Neuronal stem cell (in vitro differentiated cells): ENCODE results near the gene XPO6.

Experiments
- DNase-seq: peaks from one replicate; pipeline ENCODE4 v3.0.0-alpha.2; 2013; ENCODE audit warnings: low spot score
- H2AFZ ChIP-seq: one replicate; pipeline ENCODE4 v1.6.1; 2013; ENCODE audit warnings: mild to moderate bottlenecking, low read length, inconsistent platforms
- H2AK5ac ChIP-seq: 2 replicates; pipeline ENCODE4 v1.6.1; 2013; ENCODE audit warnings: low read depth, mild to moderate bottlenecking, inconsistent platforms, low read length, moderate library complexity, mixed read lengths
- H2BK120ac ChIP-seq: 2 replicates; pipeline ENCODE4 v1.6.1; 2013; ENCODE audit warnings: low read depth, mild to moderate bottlenecking, inconsistent platforms, low read length, moderate library complexity, mixed read lengths
- H2BK12ac ChIP-seq: one replicate; pipeline ENCODE4 v1.6.1; 2013; ENCODE audit warnings: low read length, inconsistent platforms
- H2BK15ac ChIP-seq: 2 replicates; pipeline ENCODE4 v1.6.1; 2013; ENCODE audit warnings: mild to moderate bottlenecking, low read length, inconsistent platforms, mixed read lengths
- H2BK5ac ChIP-seq: one replicate; pipeline ENCODE4 v1.6.1; 2013; ENCODE audit warnings: inconsistent platforms, mild to moderate bottlenecking, low read length, moderate library complexity
- H3K14ac ChIP-seq: one replicate; pipeline ENCODE4 v1.6.1; 2013; ENCODE audit warnings: low read length, inconsistent platforms
- H3K18ac ChIP-seq: 2 replicates; pipeline ENCODE4 v1.6.1; 2013; ENCODE audit warnings: low read length, inconsistent platforms
- H3K23ac ChIP-seq: 2 replicates; pipeline ENCODE4 v1.6.1; 2013; ENCODE audit warnings: low read depth, mild to moderate bottlenecking, mixed read lengths, low read length, inconsistent platforms; ENCODE audit not compliant: poor library complexity
- H3K27ac ChIP-seq: replicated peaks from 3 replicates; pipeline ENCODE4 v1.5.1; 2013; ENCODE audit warnings: low read length, inconsistent platforms
- H3K27me3 ChIP-seq, 3 experiments: 2 replicates each; pipeline ENCODE4 v1.6.1; 2013; ENCODE audit warnings: low read length in 3 of 3, mild to moderate bottlenecking in 2 of 3, inconsistent platforms in 1 of 3, low read depth in 1 of 3, mixed read lengths in 1 of 3, moderate library complexity in 1 of 3; ENCODE audit not compliant: control insufficient read depth in 3 of 3, insufficient read depth in 3 of 3
- H3K36me3 ChIP-seq, 2 donors: replicated peaks in 1 of 2; 2 replicates each; pipeline ENCODE4 v1.6.1; 2013; ENCODE audit warnings: low read length in 2 of 2; ENCODE audit not compliant: control insufficient read depth in 2 of 2, insufficient read depth in 2 of 2
- H3K4ac ChIP-seq: 2 replicates; pipeline ENCODE4 v1.6.1; 2013; ENCODE audit warnings: inconsistent platforms, mild to moderate bottlenecking, low read length, moderate library complexity
- H3K4me1 ChIP-seq, 2 donors: 1 replicate in 1 of 2; 2 replicates in 1 of 2; pipeline ENCODE4 v1.6.1; 2013; ENCODE audit warnings: low read length in 2 of 2, low read depth in 1 of 2; ENCODE audit not compliant: control insufficient read depth in 2 of 2, insufficient read depth in 1 of 2
- H3K4me2 ChIP-seq: one replicate; pipeline ENCODE4 v1.6.1; 2013; ENCODE audit warnings: mild to moderate bottlenecking, low read length, inconsistent platforms; ENCODE audit not compliant: insufficient read depth, poor library complexity, severe bottlenecking
- H3K4me3 ChIP-seq, 2 donors: 2 replicates each; pipeline ENCODE4 v1.5.1; 2013; ENCODE audit warnings: low read length in 2 of 2, mild to moderate bottlenecking in 2 of 2, inconsistent platforms in 1 of 2, moderate library complexity in 1 of 2
- H3K79me1 ChIP-seq: one replicate; pipeline ENCODE4 v1.6.1; 2013; ENCODE audit warnings: low read depth, mild to moderate bottlenecking, inconsistent platforms, low read length, moderate library complexity
- H3K9ac ChIP-seq: one replicate; pipeline ENCODE4 v1.6.1; 2013; ENCODE audit warnings: mild to moderate bottlenecking, low read depth, low read length, inconsistent platforms; ENCODE audit not compliant: poor library complexity
- H3K9me3 ChIP-seq, 2 donors: replicated peaks in 1 of 2; 2 replicates each; pipeline versions ENCODE3 to v1.6.1; 2013; ENCODE audit warnings: low read length in 2 of 2, mild to moderate bottlenecking in 2 of 2, inconsistent platforms in 1 of 2, low read depth in 1 of 2, mixed read lengths in 1 of 2, moderate library complexity in 1 of 2; ENCODE audit not compliant: control insufficient read depth in 2 of 2, insufficient read depth in 1 of 2
- H4K8ac ChIP-seq: one replicate; pipeline ENCODE4 v1.6.1; 2013; ENCODE audit warnings: low read depth, mild to moderate bottlenecking, inconsistent platforms, low read length, moderate library complexity
- H4K91ac ChIP-seq: one replicate; pipeline ENCODE4 v1.6.1; 2013; ENCODE audit warnings: low read length, low read depth, mild to moderate bottlenecking, inconsistent platforms; ENCODE audit not compliant: poor library complexity
- WGBS, 2 donors: extraction: QIAGEN DNeasy Blood & Tissue Kit; methylation state at CpG; one replicate each; pipeline ENCODE4 v1.1.7; 2013; ENCODE audit warnings: missing lambda C conversion rate in 2 of 2, mixed read lengths in 1 of 2; ENCODE audit not compliant: insufficient read length in 2 of 2, insufficient replicate concordance in 1 of 2; ENCODE audit errors: extremely low coverage in 2 of 2; 5-methylcytosine and 5-hydroxymethylcytosine counted together

Gene XPO6

DNA sequence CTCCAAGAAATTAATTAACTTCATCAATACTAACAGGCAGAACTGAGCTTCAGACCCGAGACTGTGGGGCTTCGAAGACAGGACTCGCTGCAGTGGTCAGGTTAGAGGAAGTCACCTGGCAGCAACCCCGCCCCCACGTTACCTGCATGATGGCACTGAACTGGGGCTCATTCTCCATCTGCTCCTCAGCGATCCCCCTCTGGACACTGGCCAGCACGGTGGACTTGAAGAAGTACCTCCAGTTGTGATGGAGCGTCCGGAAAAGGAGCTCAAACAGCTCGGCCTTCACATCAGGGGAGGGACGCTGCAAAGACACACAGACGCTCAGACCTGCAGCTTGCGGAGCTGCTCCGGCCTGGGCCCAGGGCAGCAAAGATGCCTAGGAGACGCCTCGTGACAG, 107.4 kb downstream of the XPO6 start:
- no peaks in the 10 kb centered on the region for H3K79me1 ChIP-seq
- WGBS, 2 donors: no CpG with 5 or more reads among the region's 16 CpGs
- no peak overlapping the region for H3K18ac ChIP-seq
- peaks cover 71 to 99% of the 10 kb centered on the region in 2 donors for H3K36me3 ChIP-seq
- H2AK5ac ChIP-seq: no peak overlapping the region
- no peak overlapping the region for H2AFZ ChIP-seq
- no peak overlapping the region for H4K8ac ChIP-seq
- H3K4me2 ChIP-seq: no peak overlapping the region
- H3K27ac ChIP-seq: no peak overlapping the region
- no peak overlapping the region for H4K91ac ChIP-seq
- H3K9me3 ChIP-seq: no peaks in the 10 kb centered on the region
- H3K9ac ChIP-seq: peak overlapping the region; percentile 53
- H3K4ac ChIP-seq: no peak overlapping the region
- H2BK15ac ChIP-seq: no peak overlapping the region
- no peak overlapping the region for H2BK12ac ChIP-seq
- no peak overlapping the region for H3K14ac ChIP-seq
- DNase-seq: no peak
- no peak overlapping the region for H3K23ac ChIP-seq
- no peaks in the 10 kb centered on the region for H3K4me1 ChIP-seq
- H2BK5ac ChIP-seq: no peak overlapping the region
- no peak overlapping the region for H2BK120ac ChIP-seq
- H3K27me3 ChIP-seq: no peaks in the 10 kb centered on the region
- no peak overlapping the region for H3K4me3 ChIP-seq

DNA sequence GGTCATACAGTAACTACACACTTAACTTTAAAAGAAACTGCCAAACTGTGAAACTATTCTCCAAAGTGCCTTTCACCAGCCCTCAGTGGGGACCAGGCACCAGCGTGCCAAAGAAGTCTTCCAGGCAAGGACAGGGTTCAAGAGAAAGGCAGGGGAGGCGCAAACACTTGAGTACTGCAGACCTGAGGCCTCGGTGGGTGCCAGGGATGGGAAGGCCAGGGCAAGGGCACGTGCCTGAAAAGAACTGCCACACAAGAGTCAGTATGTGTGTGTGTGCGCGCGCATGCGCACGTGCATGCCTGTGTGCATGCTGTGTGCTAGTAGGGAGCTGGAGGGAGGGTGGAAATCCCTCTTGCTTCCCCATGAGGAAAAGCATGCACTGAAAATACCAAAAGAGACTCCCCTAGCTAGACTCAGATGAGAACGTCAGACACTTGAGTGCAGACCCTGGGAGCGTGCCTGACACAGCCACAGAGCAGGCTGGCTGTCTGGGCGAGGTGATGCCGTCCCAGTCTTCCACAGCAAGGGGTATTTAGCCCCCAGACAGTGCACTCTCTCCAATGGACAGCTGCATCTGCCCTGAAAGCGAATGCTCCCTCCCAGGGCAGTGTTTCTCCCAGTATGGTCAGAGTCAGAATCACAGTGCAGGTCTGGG, 108.1 kb downstream of the XPO6 start:
- H2AK5ac ChIP-seq: no peak overlapping the region
- H3K9ac ChIP-seq: no peak overlapping the region
- H3K4me3 ChIP-seq: no peak overlapping the region
- no peaks in the 10 kb centered on the region for H3K4me1 ChIP-seq
- H3K79me1 ChIP-seq: no peaks in the 10 kb centered on the region
- no peak overlapping the region for H2BK120ac ChIP-seq
- WGBS, 2 donors: no CpG with 5 or more reads among the region's 14 CpGs
- H3K4me2 ChIP-seq: no peak overlapping the region
- no peak overlapping the region for H3K23ac ChIP-seq
- no peak overlapping the region for H2AFZ ChIP-seq
- no peak for DNase-seq
- no peak overlapping the region for H4K8ac ChIP-seq
- H3K4ac ChIP-seq: no peak overlapping the region
- no peak overlapping the region for H3K18ac ChIP-seq
- no peak overlapping the region for H2BK15ac ChIP-seq
- no peak overlapping the region for H3K14ac ChIP-seq
- H3K27me3 ChIP-seq: no peaks in the 10 kb centered on the region
- no peaks in the 10 kb centered on the region for H3K9me3 ChIP-seq
- H3K27ac ChIP-seq: no peak overlapping the region
- no peak overlapping the region for H2BK12ac ChIP-seq
- no peak overlapping the region for H2BK5ac ChIP-seq
- peaks cover 69 to 99% of the 10 kb centered on the region in 2 donors for H3K36me3 ChIP-seq
- H4K91ac ChIP-seq: no peak overlapping the region

DNA sequence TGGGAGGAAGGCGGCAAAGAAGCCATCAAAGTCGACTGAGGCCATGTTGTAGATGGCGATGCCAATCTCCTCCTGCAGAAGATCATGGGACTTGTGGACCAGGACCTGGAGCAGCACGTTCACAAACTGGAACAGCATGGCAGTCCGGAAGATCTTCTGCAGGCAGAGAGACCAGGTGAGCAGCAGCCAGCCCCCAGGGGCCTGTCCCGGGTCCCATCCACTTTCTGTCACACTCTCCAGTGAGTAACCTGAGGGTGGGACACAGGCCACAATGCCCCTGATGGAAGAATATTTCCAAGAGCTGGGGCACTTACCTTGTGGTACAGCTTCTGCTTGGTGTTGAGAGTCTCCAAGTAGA, 110.3 kb downstream of the XPO6 start:
- Histone ChIP-seq H3K79me1 (no peaks in the 10 kb centered on the region), H4K8ac (no peak overlapping the region), H2AFZ (no peak overlapping the region), H3K27me3 (no peaks in the 10 kb centered on the region), H3K9me3 (no peaks in the 10 kb centered on the region), H2BK12ac (no peak overlapping the region), H2AK5ac (no peak overlapping the region), H2BK15ac (no peak overlapping the region), H2BK120ac (no peak overlapping the region), H3K4ac (no peak overlapping the region), H3K4me2 (no peak overlapping the region), H3K27ac (no peak overlapping the region), H3K18ac (no peak overlapping the region), H4K91ac (no peak overlapping the region), H2BK5ac (no peak overlapping the region), H3K23ac (no peak overlapping the region), H3K4me3 (no peak overlapping the region), H3K14ac (no peak overlapping the region), H3K4me1 (no peaks in the 10 kb centered on the region), H3K9ac (no peak overlapping the region), H3K36me3 (peaks cover 63 to 99% of the 10 kb centered on the region in 2 donors)
- no peak for DNase-seq
- no CpG with 5 or more reads among the region's 6 CpGs for WGBS, 2 donors

DNA sequence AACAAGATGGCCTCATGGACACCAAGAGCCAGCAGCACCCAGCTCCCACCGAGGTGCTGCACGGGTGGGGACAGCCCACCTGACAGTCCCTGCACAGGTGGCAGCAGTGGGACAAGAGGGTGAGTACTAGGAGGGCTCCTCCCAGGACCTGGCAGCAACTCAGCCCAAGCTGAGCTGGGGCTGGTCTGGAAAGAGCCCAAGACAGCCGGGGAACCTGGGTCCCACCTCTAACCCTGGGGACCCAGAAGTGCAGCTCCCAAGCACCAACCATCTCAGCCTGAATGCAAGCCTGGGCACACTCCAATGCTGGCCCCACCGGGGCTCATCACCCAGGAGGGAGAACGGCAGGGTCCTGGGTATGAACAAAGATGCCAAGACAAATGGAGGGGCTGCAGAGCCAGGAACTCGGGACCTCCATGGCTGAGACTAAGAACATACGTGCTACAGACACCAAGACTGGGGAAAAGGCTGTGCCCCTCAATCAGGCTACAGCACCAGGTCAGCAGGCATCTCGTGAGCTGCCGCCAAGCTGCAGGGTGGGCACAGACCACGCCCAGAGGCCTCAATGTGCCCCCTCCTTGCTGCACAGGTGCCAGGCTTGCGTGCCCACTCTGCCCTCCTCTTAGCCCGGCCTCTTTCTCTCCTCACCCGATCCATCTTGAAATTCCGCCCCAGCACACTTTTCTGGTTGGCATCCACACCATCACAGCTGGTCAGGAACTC, 110.8 kb downstream of the XPO6 start:
- no peak overlapping the region for H4K91ac ChIP-seq
- H2BK12ac ChIP-seq: no peak overlapping the region
- H3K9ac ChIP-seq: no peak overlapping the region
- no peak for DNase-seq
- H3K4me1 ChIP-seq: no peaks in the 10 kb centered on the region
- no peak overlapping the region for H3K27ac ChIP-seq
- no peak overlapping the region for H3K18ac ChIP-seq
- no peak overlapping the region for H2AFZ ChIP-seq
- peak overlapping the region; percentile 62 for H3K23ac ChIP-seq
- no CpG with 5 or more reads among the region's 14 CpGs for WGBS, 2 donors
- H3K9me3 ChIP-seq: no peaks in the 10 kb centered on the region
- H3K4ac ChIP-seq: no peak overlapping the region
- H3K14ac ChIP-seq: no peak overlapping the region
- H3K79me1 ChIP-seq: no peaks in the 10 kb centered on the region
- H3K27me3 ChIP-seq: no peaks in the 10 kb centered on the region
- H3K4me3 ChIP-seq: no peak overlapping the region
- no peak overlapping the region for H2AK5ac ChIP-seq
- peaks cover 58 to 98% of the 10 kb centered on the region in 2 donors for H3K36me3 ChIP-seq
- H2BK15ac ChIP-seq: no peak overlapping the region
- peak overlapping the region; percentile 55 for H2BK5ac ChIP-seq
- H4K8ac ChIP-seq: no peak overlapping the region
- no peak overlapping the region for H2BK120ac ChIP-seq
- no peak overlapping the region for H3K4me2 ChIP-seq
